DND-41 (cell line): ENCODE measurements around the gene SLC39A2.

ENCODE experiments used
- CTCF ChIP-seq: IDR thresholded peaks from 2 replicates; pipeline ENCODE4 v1.5.1; 2012; ENCODE audit warnings: borderline replicate concordance, low read length, moderate library complexity, mild to moderate bottlenecking; ENCODE audit not compliant: poor library complexity, severe bottlenecking; ENCODE audit errors: extremely low read depth
- EZH2 ChIP-seq: IDR thresholded peaks from 3 replicates; pipeline ENCODE4 v1.6.1; 2012; ENCODE audit warnings: borderline replicate concordance, low read depth, mild to moderate bottlenecking, moderate library complexity, low read length, inconsistent platforms; ENCODE audit not compliant: severe bottlenecking

- TF ChIP-seq CTCF (no peak), EZH2 (no peak)
Measured at GRCh38 chr14:21026274-21026987, 27.3 kb downstream of the SLC39A2 start.
